Measurements from ENCODE around the gene NCBP3. TPM values are rescaled to one million over a fixed set of nuclear protein-coding genes. Genes with fewer than 3 reads are reported as not detected.

Gene NCBP3
- total and polyA plus RNA-seq, 8 donors = 13.7 to 34.2 (median 15.4) TPM

- H3K27me3 ChIP-seq = no peaks in the 10 kb centered on the region
- no peaks in the 10 kb centered on the region for H3K9me3 ChIP-seq
- H3K27ac ChIP-seq = no peak overlapping the region
- no peaks in the 10 kb centered on the region for H3K4me1 ChIP-seq
- FAIRE-seq = no peak
- 91 to 92% methylated on average over 12 of the region's 12 CpGs for WGBS, 2 donors
- DNase-seq = no peak
- no peak for TF ChIP-seq CTCF (IDR thresholded peaks at IDR 0.05)
- no peak for ATAC-seq
- intact Hi-C loops (cut with DNase I) = no loop called here
- H3K36me3 ChIP-seq = peaks cover 4 to 50% (median 15%) of the 10 kb centered on the region in 3 donors
- no peak overlapping the region for H3K4me3 ChIP-seq
These were observed 33.3 kb downstream of the NCBP3 start for GRCh38 chr17:3812771-3813170.

- Histone ChIP-seq H3K36me3 (peaks cover 4 to 50% (median 15%) of the 10 kb centered on the region in 3 donors), H3K9me3 (no peaks in the 10 kb centered on the region), H3K27ac (no peak overlapping the region), H3K4me1 (no peaks in the 10 kb centered on the region), H3K27me3 (no peaks in the 10 kb centered on the region), H3K4me3 (no peak overlapping the region)
- DNase-seq (no peak), ATAC-seq (no peak), FAIRE-seq (no peak)
- intact Hi-C loops (cut with DNase I) = no loop called here
- no peak for TF ChIP-seq CTCF (IDR thresholded peaks at IDR 0.05)
- 88 to 90% methylated on average over 10 of the region's 10 CpGs for WGBS, 2 donors
These were observed 33.8 kb downstream of the NCBP3 start for GRCh38 chr17:3812284-3812683.

GRCh38 chr17:3810019-3810418 is 36.0 kb downstream of the NCBP3 start:
- Histone ChIP-seq H3K27ac (no peak overlapping the region), H3K4me3 (no peak overlapping the region), H3K27me3 (no peaks in the 10 kb centered on the region), H3K36me3 (peaks cover 4 to 41% (median 11%) of the 10 kb centered on the region in 3 donors), H3K4me1 (no peaks in the 10 kb centered on the region), H3K9me3 (no peaks in the 10 kb centered on the region)
- 90 to 94% methylated on average over 4 of the region's 4 CpGs for whole genome bisulfite sequencing, 2 donors
- no peak for ATAC-seq
- DNase-seq = no peak
- intact Hi-C loops (cut with DNase I) = no loop called here
- no peak for TF ChIP-seq CTCF (IDR thresholded peaks at IDR 0.05)
- no peak for FAIRE-seq

- Histone ChIP-seq H3K9me3 (no peaks in the 10 kb centered on the region), H3K4me1 (no peaks in the 10 kb centered on the region), H3K36me3 (peaks cover 4 to 35% (median 11%) of the 10 kb centered on the region in 3 donors), H3K4me3 (no peak overlapping the region), H3K27me3 (no peaks in the 10 kb centered on the region), H3K27ac (no peak overlapping the region)
- intact Hi-C loops (cut with DNase I) = no loop called here
- TF ChIP-seq CTCF (IDR thresholded peaks at IDR 0.05) = no peak
- WGBS, 2 donors = 78 to 80% methylated on average over 4 of the region's 4 CpGs
- DNase-seq = no peak
- ATAC-seq = no peak
- no peak for FAIRE-seq
These were observed 36.9 kb downstream of the NCBP3 start for GRCh38 chr17:3809135-3809534.

GRCh38 chr17:3808701-3809100 is 37.3 kb downstream of the NCBP3 start:
- Histone ChIP-seq H3K27ac (no peak overlapping the region), H3K4me3 (no peak overlapping the region), H3K4me1 (no peaks in the 10 kb centered on the region), H3K9me3 (no peaks in the 10 kb centered on the region), H3K27me3 (no peaks in the 10 kb centered on the region), H3K36me3 (peaks cover 4 to 32% (median 11%) of the 10 kb centered on the region in 3 donors)
- intact Hi-C loops (cut with DNase I) = no loop called here
- no peak for FAIRE-seq
- WGBS, 2 donors = 85 to 94% methylated on average over 7 of the region's 7 CpGs
- no peak for DNase-seq
- no peak for ATAC-seq
- TF ChIP-seq CTCF (IDR thresholded peaks at IDR 0.05) = no peak
